HG03108 (cell line): Measurements from ENCODE around the gene CPSF2.
"Not testable (repeated sequence)": the region's sequence is repeated elsewhere in the genome, so short reads cannot be mapped to it uniquely, and the experiment has no call there.

ENCODE experiments used
- ATAC-seq: cut with Tn5 transposase; IDR thresholded peaks from one replicate; pipeline ENCODE4 v1.9.1; 2021; ENCODE audit warnings: moderate library complexity; ENCODE audit not compliant: unreplicated experiment

CPSF2 gene

GRCh38 chr14:92154283-92154942 is 32.6 kb downstream of the CPSF2 start:
- ATAC-seq, result no peak

GRCh38 chr14:92160619-92161018 is 38.9 kb downstream of the CPSF2 start:
- ATAC-seq, result no peak

- no peak for ATAC-seq
Observed at GRCh38 chr14:92161521-92161920, 39.8 kb downstream of the CPSF2 start.

GRCh38 chr14:92164958-92165357 is 43.2 kb downstream of the CPSF2 start:
- ATAC-seq, result no peak

- no peak for ATAC-seq
Observed at GRCh38 chr14:92173668-92174067, 51.9 kb downstream of the CPSF2 start.

- ATAC-seq, result no peak
Observed at GRCh38 chr14:92175811-92176210, 54.0 kb downstream of the CPSF2 start.

- no peak for ATAC-seq
Observed at GRCh38 chr14:92176476-92176875, 54.7 kb downstream of the CPSF2 start.

GRCh38 chr14:92179178-92179577 is 57.4 kb downstream of the CPSF2 start:
- ATAC-seq, result not testable (repeated sequence)

- ATAC-seq, result no peak
Observed at GRCh38 chr14:92185559-92185958, 63.8 kb downstream of the CPSF2 start.

- ATAC-seq, result not testable (repeated sequence)
Observed at GRCh38 chr14:92187616-92188015, 65.8 kb downstream of the CPSF2 start.

GRCh38 chr14:92190768-92191167 is 69.0 kb downstream of the CPSF2 start:
- ATAC-seq, result no peak

- ATAC-seq, result no peak
Observed at GRCh38 chr14:92198804-92199203, 77.0 kb downstream of the CPSF2 start.

- ATAC-seq, result no peak
Observed at GRCh38 chr14:92199763-92200162, 78.0 kb downstream of the CPSF2 start.

- ATAC-seq, result no peak
Observed at GRCh38 chr14:92203116-92203515, 81.3 kb downstream of the CPSF2 start.

- ATAC-seq, result no peak
Observed at GRCh38 chr14:92204792-92205191, 83.0 kb downstream of the CPSF2 start.

GRCh38 chr14:92207012-92207927 is 85.5 kb downstream of the CPSF2 start:
- ATAC-seq, result no peak

- ATAC-seq, result no peak
Observed at GRCh38 chr14:92207928-92208265, 86.1 kb downstream of the CPSF2 start.

GRCh38 chr14:92209141-92209540 is 87.4 kb downstream of the CPSF2 start:
- no peak for ATAC-seq

- ATAC-seq, result not testable (repeated sequence)
Observed at GRCh38 chr14:92213125-92213524, 91.4 kb downstream of the CPSF2 start.

- ATAC-seq, result no peak
Observed at GRCh38 chr14:92215579-92215978, 93.8 kb downstream of the CPSF2 start.

GRCh38 chr14:92217936-92218335 is 96.2 kb downstream of the CPSF2 start:
- ATAC-seq, result no peak
